Kidney glomerular epithelial cell (primary cell): ENCODE results near the gene TCF21.
"Not testable (repeated sequence)": the region's sequence is repeated elsewhere in the genome, so short reads cannot be mapped to it uniquely, and the experiment has no call there.

ENCODE experiments used
- DNase-seq: peaks from one replicate; lab custom pipeline; 2025; lab: John Stamatoyannopoulos, UW

The TCF21 gene

DNA sequence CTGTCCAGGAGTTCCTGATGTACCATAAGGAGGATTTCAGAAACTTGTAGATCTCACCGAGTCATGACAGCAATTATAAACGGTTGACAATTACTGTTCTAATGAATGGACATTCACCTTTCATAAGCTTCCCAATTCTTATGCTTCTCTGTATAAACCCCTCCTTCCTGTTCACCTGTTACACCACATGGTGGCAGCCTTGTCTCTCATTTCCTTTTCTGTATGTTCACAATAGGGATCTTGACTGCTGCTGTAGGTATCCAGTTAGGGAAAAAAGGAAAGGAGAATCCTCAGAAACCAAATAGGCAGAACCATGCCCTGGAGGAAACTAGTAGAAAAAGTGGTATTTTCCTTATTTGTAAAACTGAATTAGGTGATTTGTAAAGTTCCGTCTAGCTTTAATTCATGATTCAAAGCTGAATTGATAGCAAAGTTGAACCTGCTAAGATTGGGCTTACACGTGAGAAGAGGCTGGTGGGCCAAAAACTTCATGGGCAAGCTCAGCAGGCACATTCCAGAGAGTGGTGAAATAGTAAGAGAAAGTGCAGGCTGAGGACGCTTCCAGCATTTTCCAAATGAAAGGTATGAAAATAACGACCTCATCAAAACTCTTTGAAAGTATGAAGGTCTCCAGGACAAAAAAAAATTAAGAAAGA is 35.2 kb downstream of the TCF21 start:
- DNase-seq, result peak; percentile 82

DNA sequence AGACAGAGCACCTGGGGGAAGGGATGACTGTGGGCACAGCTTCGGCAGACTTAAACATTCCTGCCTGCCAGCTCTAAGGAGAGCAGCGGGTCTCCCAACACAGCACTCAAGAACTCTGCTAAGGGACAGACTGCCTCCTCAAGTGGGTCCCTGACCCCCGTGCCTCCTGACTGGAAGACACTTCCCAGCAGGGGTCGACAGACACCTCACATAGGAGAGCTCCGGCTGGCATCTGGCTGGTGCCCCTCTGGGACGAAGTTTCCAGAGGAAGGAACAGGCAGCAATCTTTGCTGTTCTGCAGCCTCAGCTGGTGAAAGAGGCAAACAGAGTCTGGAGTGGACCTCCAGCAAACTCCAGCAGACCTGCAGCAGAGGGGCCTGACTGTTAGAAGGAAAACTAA is 42.3 kb downstream of the TCF21 start:
- DNase-seq, result not testable (repeated sequence)

DNA sequence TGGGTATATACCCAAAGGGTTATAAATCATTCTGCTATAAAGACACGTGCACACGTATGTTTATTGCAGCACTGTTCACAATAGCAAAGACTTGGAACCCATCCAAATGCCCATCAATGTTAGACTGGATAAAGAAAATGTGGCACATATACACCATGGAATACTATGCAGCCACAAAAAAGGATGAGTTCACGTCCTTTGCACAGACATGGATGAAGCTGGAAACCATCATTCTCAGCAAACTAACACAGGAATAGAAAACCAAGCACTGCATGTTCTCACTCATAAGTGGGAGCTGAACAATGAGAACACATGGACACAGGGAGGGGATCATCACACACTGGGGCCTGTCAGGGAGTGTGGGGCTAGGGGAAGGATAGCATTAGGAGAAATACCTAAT is 47.4 kb downstream of the TCF21 start:
- not testable (repeated sequence) for DNase-seq

DNA sequence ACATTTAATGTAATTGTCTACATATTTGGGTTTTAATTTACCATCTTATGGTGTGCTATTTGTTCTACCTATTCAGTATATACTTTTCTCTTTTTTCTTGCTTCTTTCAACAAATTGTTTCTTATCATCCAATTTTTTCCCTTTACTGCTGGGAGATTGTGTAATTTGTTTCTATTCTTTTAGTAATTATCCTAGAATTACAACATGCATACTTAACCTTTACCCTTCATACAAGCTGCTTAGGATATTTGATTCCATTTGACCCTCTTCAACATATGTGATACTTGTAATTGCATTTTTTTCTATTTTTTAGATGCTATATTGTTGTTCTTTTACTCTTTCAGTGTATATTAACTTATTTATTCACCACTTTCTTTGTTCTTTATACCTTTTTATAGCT is 49.0 kb downstream of the TCF21 start:
- DNase-seq, result no peak

DNA sequence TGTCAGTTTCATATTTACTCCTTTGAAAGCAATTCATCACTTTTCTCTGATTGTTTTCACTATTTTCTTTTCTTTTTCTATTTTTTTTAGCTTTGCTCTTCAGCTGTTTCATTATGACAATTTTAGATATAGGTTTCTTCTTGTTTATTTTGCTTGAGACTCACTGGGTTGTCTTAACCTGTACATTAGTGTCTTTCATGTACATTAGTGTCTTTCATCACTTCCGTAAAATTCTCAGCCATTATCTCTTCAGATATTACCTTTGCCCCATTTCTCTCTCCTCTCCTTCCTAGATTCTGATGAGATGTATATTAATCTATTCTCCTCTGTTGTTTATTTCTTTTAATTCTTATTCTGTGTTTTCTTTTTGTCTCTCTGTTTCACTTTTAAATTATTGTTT is 49.6 kb downstream of the TCF21 start:
- no peak for DNase-seq

DNA sequence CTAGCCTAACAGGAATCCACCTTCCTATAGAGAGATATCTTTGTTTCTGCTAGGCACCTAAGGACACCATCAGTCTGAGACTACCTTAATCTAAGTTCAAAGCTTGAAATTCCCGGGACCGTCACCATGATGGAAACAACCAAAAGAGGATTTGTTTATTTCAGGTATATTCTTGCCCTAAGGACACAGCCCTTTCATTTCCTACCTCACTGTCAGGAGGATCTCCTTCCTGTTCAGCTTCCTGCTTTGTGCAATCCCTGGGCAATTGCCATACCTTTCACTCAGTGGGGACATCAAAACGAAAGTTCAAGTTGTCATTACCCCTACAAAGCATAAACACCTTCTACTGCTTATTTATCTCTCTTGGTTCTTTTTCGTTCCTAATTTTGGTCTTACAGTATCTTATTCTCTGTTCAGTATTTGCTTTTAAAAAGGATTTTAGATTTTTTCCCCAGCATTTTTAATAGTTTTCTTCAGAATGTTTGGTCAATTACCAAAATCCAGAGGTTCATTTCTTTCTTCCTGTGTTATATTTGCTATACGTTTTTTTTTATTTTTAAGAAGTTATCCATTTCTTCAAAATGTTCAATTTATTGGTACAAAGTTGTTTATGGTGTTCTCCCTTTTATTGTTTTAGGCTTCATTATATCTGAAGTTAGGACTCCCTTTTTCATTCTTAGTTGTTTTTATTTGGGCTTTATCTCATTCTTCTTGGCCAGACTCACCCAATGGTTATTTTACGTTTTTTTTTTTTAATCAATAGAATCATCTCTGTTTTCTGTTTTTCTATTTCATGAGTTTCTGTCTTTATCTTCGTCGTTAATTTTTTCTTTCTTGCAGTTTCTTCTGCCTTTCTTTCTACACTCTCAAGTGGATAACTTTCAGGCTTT is 51.1 kb downstream of the TCF21 start:
- no peak for DNase-seq
